GM12892 (cell line): ENCODE results near the gene EEIG1.

Experiments
- DNase-seq: peaks from one replicate; pipeline ENCODE4 v3.0.0; 2011; ENCODE audit not compliant: insufficient read length
- FAIRE-seq: peaks from 2 replicates; lab custom pipeline; 2011; peaks lifted over from hg19 to GRCh38; lab: Jason Lieb, UNC
- POLR2A ChIP-seq: IDR thresholded peaks from 2 replicates; pipeline ENCODE4 v1.6.1; 2011; ENCODE audit warnings: low read depth, low read length, control low read depth
- POLR2AphosphoS5 ChIP-seq: IDR thresholded peaks from 2 replicates; pipeline ENCODE4 v1.6.1; 2011; ENCODE audit warnings: low read depth, low read length, control low read depth
- TAF1 ChIP-seq: IDR thresholded peaks from 2 replicates; pipeline ENCODE4 v1.6.1; 2011; ENCODE audit warnings: low read depth, mild to moderate bottlenecking, control low read depth, low read length, borderline replicate concordance

EEIG1 gene

DNA sequence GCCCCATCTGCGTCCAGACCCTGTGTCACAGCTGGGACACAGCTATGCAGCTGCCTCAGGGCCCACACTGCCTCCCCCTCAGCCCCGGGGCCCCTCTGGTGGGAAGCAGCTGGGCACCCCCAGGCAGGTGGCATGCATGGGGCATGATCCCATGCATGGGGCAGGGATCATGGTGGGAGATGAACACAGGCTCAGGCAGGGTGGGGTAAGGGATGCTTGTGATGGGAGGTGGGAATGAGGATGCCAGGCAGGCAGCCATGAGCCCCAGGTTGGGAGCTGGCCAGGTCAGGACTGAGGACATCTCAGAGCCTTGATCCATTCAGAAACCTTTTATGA is 19.7 kb downstream of the EEIG1 start:
- no peak for TF ChIP-seq TAF1
- no peak for TF ChIP-seq POLR2A
- TF ChIP-seq POLR2AphosphoS5: no peak
- no peak for FAIRE-seq
- no peak for DNase-seq

DNA sequence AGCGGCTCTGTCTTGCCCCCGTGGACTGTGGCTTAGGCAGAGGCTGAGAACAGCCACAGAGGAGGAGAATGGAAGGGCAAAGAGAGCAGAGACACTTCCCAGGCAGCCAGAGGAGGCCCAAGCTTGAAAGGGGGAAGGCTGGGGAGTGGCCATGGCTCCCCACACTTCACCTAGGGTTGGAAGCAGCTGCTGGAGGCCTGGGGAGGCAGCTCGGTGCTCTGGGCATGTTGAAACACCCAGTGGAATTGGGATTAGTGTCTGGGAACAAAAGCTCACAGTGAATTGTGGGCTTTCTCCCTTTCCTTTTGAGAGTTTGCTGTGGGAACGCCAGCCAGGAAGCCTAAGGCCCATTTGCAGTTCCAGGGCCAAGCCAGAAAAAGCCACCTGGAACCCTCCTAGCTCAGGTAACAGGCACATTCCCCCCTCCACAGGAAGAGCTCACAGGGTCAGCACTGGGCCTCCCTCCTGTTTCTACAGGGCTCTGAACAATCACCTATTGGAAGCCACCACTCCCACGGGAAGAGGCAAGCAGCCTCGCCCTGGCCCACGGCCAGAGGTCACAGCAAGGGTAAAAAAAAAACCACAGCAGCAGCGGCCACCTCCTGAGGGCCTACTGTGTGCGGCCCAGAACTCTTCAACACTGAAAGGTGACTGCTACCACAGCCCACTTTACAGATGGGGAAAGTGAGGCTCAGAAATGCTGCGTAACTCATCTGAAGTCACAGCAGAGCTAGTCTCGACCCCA is 20.2 kb downstream of the EEIG1 start:
- DNase-seq (no peak), FAIRE-seq (no peak)
- no peak for TF ChIP-seq POLR2AphosphoS5
- TF ChIP-seq POLR2A: no peak
- TF ChIP-seq TAF1: no peak

DNA sequence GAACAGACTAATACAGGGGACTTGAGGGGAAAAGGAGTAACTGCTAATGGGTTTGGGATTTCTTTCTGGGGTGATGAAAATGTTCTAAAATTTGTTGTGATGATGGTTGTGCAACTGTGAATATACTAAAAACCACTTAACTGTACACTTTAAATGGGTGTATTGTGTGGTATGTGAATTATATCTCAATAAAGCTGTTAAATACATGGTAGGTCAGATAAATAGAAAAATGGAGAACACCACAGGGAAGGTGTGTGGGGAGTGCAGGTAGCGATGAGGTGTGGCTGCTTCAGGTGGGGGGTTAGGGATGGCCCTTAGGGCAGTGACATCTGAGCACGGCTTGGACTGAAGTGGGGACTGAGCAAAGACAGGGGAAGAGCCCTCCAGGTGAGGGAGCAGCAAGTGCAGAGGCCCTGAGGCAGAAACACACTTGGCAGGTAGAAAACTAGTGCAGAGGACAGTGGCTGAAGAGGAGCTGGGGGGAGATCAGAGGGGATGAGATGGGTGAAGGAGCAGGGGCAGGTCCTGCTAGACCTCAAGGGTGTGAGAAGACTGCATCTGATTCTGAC is 20.9 kb downstream of the EEIG1 start:
- no peak for DNase-seq
- TF ChIP-seq POLR2AphosphoS5 (no peak), POLR2A (no peak), TAF1 (no peak)
- no peak for FAIRE-seq

DNA sequence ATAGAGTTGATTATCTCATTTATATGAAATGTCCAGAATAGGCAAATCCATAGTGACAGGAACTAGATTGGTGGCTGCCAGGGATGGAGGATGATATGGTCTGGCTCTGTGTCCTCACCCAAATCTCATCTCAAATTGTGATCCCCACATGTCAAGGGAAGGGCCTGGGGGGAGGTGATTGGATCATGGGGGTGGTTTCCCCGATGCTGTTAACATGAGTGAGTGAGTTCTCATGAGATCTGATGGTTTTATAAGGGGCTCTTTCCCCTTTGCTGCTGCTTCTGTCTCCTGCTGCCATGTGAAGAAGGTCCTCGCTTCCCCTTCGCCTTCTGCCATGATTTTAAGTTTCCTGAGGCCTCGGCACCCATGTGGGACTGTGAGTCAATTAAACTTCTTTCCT is 21.4 kb downstream of the EEIG1 start:
- TF ChIP-seq POLR2A (no peak), TAF1 (no peak), POLR2AphosphoS5 (no peak)
- no peak for FAIRE-seq
- no peak for DNase-seq

DNA sequence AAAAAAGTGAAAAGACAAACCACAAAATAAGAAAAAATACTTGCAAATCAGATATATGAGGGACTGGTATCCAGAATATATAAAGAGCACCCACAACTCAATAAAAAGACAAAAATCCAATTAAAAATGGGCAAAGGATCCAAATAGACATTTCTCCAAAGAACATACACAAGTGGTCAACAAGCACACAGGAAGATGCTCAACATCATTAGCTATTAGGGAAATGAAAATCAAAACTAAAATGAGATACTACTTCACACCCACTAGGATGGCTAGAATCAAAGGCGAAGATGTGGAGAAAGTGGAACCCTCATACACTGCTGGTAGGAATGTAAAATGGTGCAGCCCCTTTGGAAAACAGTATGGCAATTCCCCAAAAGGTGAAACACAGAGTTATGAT is 22.1 kb downstream of the EEIG1 start:
- DNase-seq: no peak
- no peak for FAIRE-seq
- TF ChIP-seq TAF1 (no peak), POLR2AphosphoS5 (no peak), POLR2A (no peak)

DNA sequence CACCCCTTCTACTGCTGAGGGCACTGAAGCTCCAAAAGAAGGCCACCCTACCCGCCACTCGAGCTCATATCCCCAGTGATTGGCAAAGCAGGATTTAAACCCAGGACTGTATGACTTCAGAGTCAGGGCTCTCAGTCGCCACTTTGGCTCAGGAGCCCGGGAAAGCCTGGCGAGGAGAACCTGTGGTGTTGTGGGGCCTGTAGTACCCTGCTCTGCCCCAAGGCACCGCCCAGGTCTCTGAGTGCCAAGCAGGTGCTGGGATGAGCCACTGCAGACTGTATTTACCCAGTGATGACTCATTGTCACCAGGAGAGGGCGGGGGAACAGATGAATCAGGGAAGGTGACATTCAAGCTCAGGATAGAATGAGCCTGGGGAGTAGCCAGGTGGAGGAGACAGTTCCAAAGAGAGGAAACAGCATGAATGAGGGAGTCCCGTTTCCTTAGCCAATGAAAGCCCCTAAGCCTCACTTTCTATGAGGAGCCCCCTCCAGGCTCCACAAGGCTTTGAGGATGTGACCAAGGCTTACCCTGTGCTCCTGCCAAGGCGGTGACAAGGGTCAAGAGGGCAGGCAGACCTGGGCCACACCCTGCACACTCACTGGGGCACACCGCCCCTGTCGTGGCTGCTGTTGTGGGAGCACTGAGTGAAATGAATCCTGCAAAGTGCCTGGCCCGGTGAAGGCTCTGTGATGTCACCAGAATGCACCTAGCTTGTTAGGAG is 25.3 kb downstream of the EEIG1 start:
- TF ChIP-seq POLR2A (no peak), POLR2AphosphoS5 (no peak), TAF1 (no peak)
- DNase-seq (peak; percentile 84), FAIRE-seq (no peak)

DNA sequence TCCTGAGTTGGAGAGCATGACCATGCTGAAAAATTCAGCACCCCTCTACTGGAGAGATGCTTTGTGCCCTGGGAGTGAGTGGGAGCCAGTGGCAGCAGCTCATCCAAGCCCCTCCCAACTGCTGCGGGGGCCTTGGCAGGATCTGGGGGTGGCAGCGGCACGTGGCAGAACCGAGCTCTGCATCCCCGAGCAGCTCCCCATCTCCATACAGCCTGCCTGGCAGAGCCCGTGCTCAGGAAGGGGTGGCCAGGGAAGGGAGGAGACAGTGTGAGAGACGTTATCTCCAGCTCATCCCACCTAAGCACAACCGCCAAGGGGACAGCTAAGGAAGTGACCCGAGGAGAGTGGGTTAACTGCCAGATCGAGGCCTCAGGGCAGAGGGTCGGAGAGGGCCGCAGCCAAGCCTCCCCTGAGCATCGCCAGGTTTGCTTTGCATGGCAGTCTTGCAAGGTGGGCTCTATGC is 25.9 kb downstream of the EEIG1 start:
- FAIRE-seq: no peak
- TF ChIP-seq POLR2AphosphoS5 (no peak), POLR2A (no peak), TAF1 (no peak)
- DNase-seq: no peak

DNA sequence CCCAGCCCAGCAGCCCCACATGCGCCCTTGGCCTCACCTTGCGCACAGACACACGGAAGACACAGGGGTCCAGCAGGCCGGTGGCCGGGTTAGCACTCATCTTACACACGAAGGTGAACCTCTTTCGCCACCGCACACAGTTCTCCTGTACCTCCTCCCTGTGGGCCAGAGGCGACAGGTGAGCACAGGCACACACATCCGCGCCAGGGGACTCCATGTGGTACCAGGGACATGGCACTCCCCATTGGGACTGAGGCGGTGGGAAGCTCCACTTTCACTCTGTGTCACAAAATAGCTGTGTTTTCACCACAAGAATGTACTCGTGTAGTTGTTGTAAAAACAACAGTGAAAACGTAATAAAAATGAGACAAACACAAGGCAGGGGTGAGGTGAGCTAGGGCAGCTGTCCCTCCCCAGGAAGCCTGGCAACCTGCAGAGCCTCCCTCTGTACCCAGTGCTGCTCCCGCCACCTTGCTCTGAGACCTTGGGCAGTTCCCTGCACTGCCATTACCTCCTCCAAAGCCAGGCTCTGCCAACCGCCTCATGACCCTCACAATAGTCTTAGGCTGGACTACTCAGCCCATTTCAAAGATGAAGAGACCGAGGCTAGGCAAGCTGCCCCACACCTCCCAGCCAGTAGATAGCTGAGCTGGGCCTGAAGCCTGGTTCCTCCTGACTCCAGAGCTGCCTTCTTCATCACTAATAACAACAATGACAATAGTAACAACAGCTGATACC is 26.9 kb downstream of the EEIG1 start:
- TF ChIP-seq TAF1 (no peak), POLR2A (no peak), POLR2AphosphoS5 (no peak)
- DNase-seq (no peak), FAIRE-seq (no peak)

DNA sequence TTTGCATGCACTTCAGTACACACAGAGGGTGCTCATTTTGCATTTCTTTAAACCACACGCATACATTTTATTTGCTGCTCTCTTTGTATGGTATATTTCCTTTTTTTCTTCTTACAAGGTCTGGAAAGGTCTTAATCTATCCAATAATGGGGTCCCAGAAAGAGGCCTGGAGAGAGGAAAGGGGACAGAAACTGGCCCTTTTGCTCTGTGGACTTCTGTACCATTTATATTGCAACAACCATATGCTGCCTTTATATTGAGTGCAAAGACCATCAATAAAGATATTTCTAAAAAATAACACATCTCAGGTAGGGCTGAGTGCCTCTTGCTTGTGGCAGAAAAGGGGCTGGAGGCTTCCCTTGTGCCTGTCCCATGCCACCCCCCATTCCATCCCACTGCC is 27.6 kb downstream of the EEIG1 start:
- no peak for FAIRE-seq
- DNase-seq: no peak
- TF ChIP-seq POLR2A (no peak), TAF1 (no peak), POLR2AphosphoS5 (no peak)

DNA sequence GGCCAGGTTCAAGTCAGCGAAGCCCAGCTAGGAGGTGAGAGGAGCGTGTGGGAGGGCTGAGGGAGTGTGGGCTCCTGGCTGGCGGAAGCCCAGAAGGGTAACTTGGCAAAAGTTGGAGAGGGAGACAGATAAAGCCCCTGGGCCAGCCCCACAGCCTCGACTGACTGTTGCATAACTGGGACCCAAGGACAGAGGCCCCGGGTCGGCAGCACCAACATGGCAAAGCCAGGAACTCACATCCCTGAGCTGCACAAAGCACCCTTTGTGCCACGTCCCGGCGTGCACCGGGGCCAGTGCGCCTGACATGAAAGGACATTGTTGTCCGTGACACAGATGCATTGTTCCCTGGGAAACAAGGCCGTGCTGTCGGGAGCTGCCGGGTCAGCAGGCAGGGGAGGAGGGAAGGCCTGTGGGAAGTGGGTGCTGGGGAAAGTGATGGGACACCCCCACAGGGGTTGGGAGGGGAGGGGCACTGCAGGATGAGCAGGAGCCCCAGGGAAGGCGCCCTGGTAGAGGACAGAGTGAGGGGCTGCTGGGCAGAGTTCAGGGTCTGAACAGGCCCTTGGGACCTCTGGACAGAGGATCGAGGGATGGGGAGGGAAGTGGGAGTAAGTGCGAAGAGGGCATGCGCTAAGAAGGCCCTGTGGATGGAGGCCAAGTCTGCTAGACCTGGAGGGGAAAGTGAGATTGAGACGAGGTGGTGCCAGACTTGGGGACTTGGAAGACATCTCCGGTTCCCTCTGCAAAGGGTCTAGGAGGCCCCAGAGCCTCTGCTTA is 30.1 kb downstream of the EEIG1 start:
- no peak for TF ChIP-seq POLR2AphosphoS5
- no peak for TF ChIP-seq TAF1
- no peak for TF ChIP-seq POLR2A
- no peak for DNase-seq
- no peak for FAIRE-seq

DNA sequence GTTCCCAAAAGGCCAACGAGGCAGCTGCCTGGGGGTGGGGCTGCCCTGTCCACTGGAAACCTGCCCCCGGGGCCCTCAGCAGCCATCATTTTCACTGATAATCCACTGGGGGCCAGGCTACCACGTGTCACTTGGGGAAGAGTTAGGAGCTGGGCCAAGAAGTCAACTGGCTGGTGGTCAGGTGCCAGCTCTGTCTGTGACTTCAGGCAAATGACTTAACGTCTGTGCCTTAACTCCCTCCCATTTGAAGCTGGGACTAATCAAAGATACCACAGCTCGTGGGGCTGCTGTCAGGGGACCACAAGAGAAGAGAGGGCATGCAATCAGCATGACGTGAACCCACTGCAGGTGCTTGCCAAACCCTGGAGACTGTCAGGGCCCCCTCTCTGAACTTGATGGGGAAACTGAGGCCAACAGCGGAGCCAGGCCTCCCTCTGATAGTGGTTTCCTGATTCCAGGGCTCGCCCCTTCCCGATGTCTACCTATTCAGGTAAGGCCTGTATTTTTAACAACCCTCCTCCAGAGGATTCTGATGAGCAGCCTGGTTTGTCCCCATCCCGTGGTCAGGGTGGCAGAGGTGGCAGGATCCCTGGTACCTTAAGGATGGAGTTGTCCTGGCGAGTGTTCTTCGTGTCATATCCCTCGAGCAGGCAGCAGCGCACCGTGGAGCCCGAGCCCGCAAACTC is 30.8 kb downstream of the EEIG1 start:
- FAIRE-seq: no peak
- DNase-seq: no peak
- TF ChIP-seq POLR2AphosphoS5 (no peak), TAF1 (no peak), POLR2A (no peak)
